Embryonic facial prominence (tissue), 1 donor: ENCODE results near the gene OR4F17.
"Not testable (repeated sequence)": the region's sequence is repeated elsewhere in the genome, so short reads cannot be mapped to it uniquely, and the experiment has no call there.

Experiments used
- DNase-seq: peaks from one replicate; pipeline ENCODE4 v3.0.0-alpha.2; 2016; ENCODE audit errors: extremely low spot score

Gene OR4F17

GRCh38 chr19:106804-107203 is at the start of gene OR4F17:
OR4F17 (plus strand) TSS chr19:107104; CDS start chr19:110679, 3,575 bp downstream.
- DNase-seq, result not testable (repeated sequence)

- not testable (repeated sequence) for DNase-seq
Measured at GRCh38 chr19:70793-71192, 36.1 kb upstream of the OR4F17 start.

- DNase-seq, result not testable (repeated sequence)
Measured at GRCh38 chr19:82864-83263, 24.0 kb upstream of the OR4F17 start.

- DNase-seq, result not testable (repeated sequence)
Measured at GRCh38 chr19:83626-84025, 23.3 kb upstream of the OR4F17 start.

GRCh38 chr19:90678-91077 is 16.2 kb upstream of the OR4F17 start:
- peak; percentile 1 for DNase-seq

- not testable (repeated sequence) for DNase-seq
Measured at GRCh38 chr19:94794-95193, 12.1 kb upstream of the OR4F17 start.

GRCh38 chr19:97647-98046 is 9.3 kb upstream of the OR4F17 start:
- DNase-seq, result not testable (repeated sequence)

GRCh38 chr19:120443-121140 is 13.7 kb downstream of the OR4F17 start:
- not testable (repeated sequence) for DNase-seq
